Stomach smooth muscle (tissue), 2 donors: ENCODE data around the gene FAM89B.
"Not testable (repeated sequence)": the region's sequence is repeated elsewhere in the genome, so short reads cannot be mapped to it uniquely, and the experiment has no call there.

Experiments
- H3K27ac ChIP-seq: one replicate; pipeline ENCODE4 v1.7.0; 2013; ENCODE audit warnings: mild to moderate bottlenecking, low read length, inconsistent platforms
- H3K27me3 ChIP-seq, 2 donors: one replicate each; pipeline ENCODE4 v1.7.0; 2013; ENCODE audit warnings: low read length in 2 of 2; ENCODE audit not compliant: insufficient read depth in 2 of 2, control insufficient read depth in 1 of 2
- H3K36me3 ChIP-seq, 2 donors: one replicate each; pipeline ENCODE4 v1.7.0; 2013; ENCODE audit warnings: low read length in 2 of 2; ENCODE audit not compliant: control insufficient read depth in 2 of 2, insufficient read depth in 2 of 2
- H3K4me1 ChIP-seq: one replicate; pipeline ENCODE4 v1.7.0; 2013; ENCODE audit warnings: low read length; ENCODE audit not compliant: control insufficient read depth, insufficient read depth
- H3K4me3 ChIP-seq, 2 donors: one replicate each; pipeline ENCODE4 v1.7.0; 2013; ENCODE audit warnings: low read length in 2 of 2
- H3K9ac ChIP-seq, 2 donors: one replicate each; pipeline ENCODE4 v1.7.0; 2013; ENCODE audit warnings: low read length in 2 of 2, mild to moderate bottlenecking in 1 of 2
- H3K9me3 ChIP-seq, 2 donors: one replicate each; pipeline ENCODE4 v1.7.0; 2013; ENCODE audit warnings: low read length in 2 of 2; ENCODE audit not compliant: control insufficient read depth in 2 of 2
- donor health status: healthy.
- donor health status: Pancreatic carcinoma.

FAM89B gene

DNA sequence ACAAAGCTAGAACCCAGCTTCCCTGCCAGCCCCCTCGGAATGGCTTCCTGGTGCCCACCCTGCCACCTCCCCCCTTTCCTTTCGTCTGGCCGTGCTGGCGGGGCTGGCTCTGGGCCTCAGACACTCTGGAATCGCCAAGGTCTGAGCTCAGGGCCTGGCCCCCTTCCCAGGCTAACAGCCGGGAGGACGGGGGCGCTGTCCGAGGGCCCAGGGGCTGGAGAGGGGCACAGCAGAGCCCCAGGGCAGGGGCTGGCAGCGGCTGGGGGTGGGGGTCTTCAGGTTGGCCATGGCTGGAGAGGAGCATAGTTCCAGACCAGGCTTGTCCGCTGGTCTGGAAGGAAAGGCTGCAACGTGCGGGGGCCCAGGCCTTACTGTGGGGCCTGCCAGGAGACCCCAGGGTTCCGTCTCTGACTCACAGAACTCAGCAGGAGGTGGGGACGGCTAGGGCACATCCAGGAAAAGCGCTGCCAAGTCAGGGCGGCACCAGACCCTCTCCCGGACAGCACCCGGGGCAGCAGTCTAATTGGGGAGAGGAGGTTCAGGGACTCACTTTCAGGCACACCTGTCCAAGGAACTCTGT is 13.3 kb upstream of the FAM89B start:
- no peaks in the 10 kb centered on the region for H3K36me3 ChIP-seq
- peak overlapping the region; percentile 67 to 69 for H3K4me3 ChIP-seq
- no peaks in the 10 kb centered on the region for H3K27me3 ChIP-seq
- H3K9me3 ChIP-seq: no peaks in the 10 kb centered on the region
- H3K4me1 ChIP-seq: peaks cover 61% of the 10 kb centered on the region
- peak overlapping the region; percentile 88 for H3K9ac ChIP-seq
- H3K27ac ChIP-seq: peak overlapping the region; percentile 97

DNA sequence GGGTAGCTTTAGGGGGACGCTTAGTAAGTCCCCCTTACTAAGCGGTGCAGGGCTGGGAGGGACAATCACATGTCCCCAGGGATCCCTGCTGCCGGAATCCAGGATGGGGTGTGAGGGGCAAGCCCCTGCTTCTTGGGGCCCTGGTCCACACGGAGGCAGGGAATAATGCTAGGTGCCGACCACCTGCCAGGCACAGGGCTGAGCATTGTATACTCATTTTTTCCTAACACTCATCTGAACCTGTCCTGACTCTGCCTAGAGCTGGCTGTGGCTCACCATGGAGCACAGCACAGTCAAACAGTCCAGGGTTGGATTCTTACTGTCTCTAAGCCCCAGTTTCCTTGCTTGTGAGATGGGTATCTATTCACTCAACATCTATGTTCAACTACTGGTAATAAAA is 12.8 kb upstream of the FAM89B start:
- peak overlapping the region in 1 of 2 donors; percentile 15 for H3K4me3 ChIP-seq
- peak overlapping the region; percentile 21 to 88 for H3K9ac ChIP-seq
- no peaks in the 10 kb centered on the region for H3K9me3 ChIP-seq
- peak overlapping the region; percentile 97 for H3K27ac ChIP-seq
- peaks cover 58% of the 10 kb centered on the region for H3K4me1 ChIP-seq
- H3K27me3 ChIP-seq: no peaks in the 10 kb centered on the region
- H3K36me3 ChIP-seq: no peaks in the 10 kb centered on the region

DNA sequence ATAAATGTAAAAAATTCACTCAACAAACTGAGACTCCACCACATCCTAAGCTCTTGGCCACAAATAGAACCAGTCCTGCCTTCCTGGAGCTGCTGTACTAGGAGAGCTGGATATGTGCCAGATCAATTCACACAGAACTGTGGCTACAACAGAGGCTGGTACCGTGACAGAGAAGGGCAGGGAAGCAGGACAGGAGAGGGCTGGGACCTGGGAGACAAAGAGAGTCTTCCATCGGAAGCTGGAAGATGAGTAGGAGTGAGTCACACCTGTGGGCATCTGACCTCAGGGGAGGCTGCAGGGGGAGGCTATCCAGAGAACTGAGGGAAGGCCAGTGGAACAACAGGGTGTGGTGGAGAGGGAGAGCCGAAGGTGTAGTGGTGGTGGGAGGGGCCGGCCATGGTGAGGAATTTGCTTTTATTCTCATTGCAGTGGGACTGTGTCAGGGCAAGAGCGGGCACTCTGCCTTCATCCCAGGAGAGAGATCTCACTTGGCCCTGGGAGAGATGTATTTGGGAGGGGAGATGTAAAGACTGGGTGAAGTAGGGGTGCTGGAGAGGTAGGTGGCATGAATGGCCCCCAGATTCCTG is 12.3 kb upstream of the FAM89B start:
- peaks cover 53% of the 10 kb centered on the region for H3K4me1 ChIP-seq
- no peaks in the 10 kb centered on the region for H3K9me3 ChIP-seq
- no peaks in the 10 kb centered on the region for H3K36me3 ChIP-seq
- H3K9ac ChIP-seq: peak overlapping the region; percentile 12 to 42
- peak overlapping the region in 1 of 2 donors; percentile 8 for H3K4me3 ChIP-seq
- no peaks in the 10 kb centered on the region for H3K27me3 ChIP-seq
- peak overlapping the region; percentile 97 for H3K27ac ChIP-seq

DNA sequence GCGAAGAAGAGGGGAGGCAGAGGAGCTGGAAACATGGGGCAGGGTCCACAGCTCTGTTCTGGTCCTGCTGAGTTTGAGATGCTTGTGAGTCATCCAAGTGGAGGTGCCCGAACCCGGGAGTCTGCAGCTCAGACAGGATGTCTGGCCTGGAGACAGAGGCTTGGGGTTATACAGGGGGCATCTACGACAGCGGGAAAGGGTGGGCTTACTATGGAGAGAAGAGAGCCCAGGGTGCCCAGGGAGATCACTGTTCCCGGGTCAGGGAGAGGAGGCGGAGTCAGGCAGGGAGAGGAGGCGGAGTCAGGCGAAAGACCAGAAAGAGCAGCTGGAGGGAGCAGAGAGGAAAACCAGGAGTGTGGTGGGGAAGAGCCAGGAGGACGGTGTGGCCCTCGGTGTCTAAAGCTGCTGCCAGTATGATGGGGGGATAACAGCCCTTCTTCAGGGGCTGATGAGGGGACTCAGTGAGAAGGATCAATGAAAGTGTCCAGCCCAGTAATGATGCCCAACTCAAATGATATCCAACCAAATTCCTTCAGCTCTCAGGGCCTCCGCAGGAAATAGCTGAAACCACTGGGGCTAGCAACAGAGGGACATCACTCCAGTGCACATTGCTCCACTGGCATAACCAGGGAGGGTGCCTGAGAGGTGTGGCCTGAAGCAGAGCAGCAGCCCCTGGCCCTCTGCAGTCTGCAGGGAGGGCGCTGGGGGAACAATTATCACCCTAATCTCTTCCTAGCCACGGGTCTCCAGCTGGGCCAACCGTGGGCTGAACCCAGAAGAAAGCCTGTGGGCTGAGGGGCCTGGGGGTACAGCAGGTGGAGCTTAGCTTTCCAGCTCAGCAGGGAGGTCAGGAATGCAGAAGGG is 11.6 kb upstream of the FAM89B start:
- H3K4me1 ChIP-seq: peaks cover 46% of the 10 kb centered on the region
- H3K36me3 ChIP-seq: no peaks in the 10 kb centered on the region
- H3K27me3 ChIP-seq: no peaks in the 10 kb centered on the region
- H3K4me3 ChIP-seq: peak overlapping the region in 1 of 2 donors; percentile 8
- no peaks in the 10 kb centered on the region for H3K9me3 ChIP-seq
- peak overlapping the region; percentile 12 to 36 for H3K9ac ChIP-seq
- peak overlapping the region; percentile 97 for H3K27ac ChIP-seq

DNA sequence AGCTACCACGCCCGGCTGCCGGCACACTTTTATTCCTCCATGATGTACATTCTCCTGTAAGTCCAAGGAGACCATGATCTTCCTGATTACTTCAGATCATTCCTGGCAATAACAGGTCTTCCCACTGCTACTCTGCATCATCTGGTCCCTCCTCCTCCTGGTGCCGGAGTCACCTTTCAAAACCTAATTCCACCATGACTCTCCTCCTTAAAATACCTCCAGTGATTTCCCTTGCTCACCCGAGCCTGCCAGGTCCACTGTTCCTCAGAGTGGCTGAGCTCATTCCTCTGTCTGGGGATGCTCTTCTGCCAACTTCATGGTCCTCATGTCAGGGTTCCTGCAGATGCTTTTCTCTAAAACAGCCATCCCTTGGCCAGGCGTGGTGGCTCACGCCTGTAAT is 10.3 kb upstream of the FAM89B start:
- no peak overlapping the region for H3K27ac ChIP-seq
- no peaks in the 10 kb centered on the region for H3K27me3 ChIP-seq
- H3K4me1 ChIP-seq: peaks cover 36% of the 10 kb centered on the region
- H3K4me3 ChIP-seq: no peak overlapping the region
- H3K36me3 ChIP-seq: peaks cover 0 to 2% of the 10 kb centered on the region in 2 donors
- H3K9me3 ChIP-seq: no peaks in the 10 kb centered on the region
- no peak overlapping the region for H3K9ac ChIP-seq

DNA sequence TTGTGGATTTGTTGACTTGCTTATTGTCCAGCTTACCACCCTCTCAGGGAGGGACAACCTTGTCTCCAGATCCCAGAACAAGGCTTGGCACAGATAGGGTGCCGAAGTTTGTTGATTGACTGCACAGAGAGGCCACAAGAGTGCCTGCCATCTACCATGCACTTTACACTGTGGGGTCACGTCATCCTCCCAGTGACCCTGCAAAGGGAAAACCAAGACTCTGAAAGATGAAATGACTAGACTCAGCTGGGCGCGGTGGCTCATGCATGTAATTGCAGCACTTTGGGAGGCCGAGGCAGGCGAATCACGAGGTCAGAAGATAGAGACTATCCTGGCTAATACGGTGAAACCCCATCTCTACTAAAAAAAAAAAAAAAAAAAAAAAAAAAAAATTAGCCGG is 9.6 kb upstream of the FAM89B start:
- H3K9me3 ChIP-seq: no peaks in the 10 kb centered on the region
- H3K27me3 ChIP-seq: no peaks in the 10 kb centered on the region
- H3K4me3 ChIP-seq: no peak overlapping the region
- H3K4me1 ChIP-seq: peaks cover 33% of the 10 kb centered on the region
- peaks cover 0 to 2% of the 10 kb centered on the region in 2 donors for H3K36me3 ChIP-seq
- H3K27ac ChIP-seq: peak overlapping the region; percentile 31
- H3K9ac ChIP-seq: peak overlapping the region in 1 of 2 donors; percentile 13

DNA sequence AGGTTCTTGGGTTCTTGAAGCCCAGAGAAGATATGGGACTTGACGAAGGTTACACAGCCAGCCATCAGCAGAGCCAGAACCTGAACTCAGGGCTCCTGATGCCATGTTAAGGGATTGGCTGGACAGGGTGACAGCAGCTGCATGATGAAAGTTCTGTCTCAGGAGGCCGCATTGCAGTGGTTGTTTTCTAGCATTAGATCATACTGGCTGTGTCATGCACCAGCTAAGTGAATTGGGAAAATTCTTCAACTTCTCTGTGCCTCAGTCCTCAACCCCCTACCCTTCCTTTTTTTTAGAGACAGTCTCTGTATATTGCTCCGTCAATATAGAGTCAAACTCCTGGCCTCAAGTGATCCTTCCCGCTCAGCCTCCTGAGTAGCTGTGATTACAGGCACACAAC is 8.7 kb upstream of the FAM89B start:
- H3K9ac ChIP-seq: peak overlapping the region in 1 of 2 donors; percentile 29
- peaks cover 40% of the 10 kb centered on the region for H3K4me1 ChIP-seq
- H3K36me3 ChIP-seq: peaks cover 1 to 7% of the 10 kb centered on the region in 2 donors
- H3K27ac ChIP-seq: peak overlapping the region; percentile 31
- H3K9me3 ChIP-seq: no peaks in the 10 kb centered on the region
- no peaks in the 10 kb centered on the region for H3K27me3 ChIP-seq
- no peak overlapping the region for H3K4me3 ChIP-seq

DNA sequence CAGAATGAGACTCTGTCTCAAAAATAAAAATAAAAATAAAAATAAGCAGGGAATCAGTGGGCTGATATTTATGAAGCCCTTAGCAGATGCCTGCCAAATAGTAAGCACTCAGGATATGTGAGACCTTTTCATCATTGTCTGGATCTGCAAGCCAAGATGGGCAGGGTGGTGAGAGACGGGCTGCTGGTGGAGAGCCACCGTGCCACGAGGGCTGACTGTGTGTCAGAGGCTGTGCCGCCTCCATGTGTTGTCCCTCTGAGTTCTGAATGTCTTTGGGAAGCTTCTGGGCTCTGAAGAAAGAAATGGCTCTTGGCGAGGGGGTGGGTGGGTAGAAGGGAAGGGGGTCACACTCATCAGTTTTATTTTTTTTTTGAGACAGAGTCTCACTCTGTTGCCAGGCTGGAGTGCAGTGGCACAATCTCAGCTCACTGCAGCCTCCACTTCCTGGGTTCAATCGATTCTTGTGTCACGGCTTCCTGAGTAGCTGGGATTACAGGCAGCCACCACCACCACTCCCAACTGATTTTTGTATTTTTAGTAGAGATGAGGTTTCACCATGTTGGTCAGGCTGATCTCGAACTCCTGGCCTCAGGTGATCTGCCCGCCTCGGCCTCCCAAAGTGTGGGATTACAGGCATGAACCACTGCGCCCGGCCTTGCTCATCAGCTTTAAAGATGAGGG is 7.3 kb upstream of the FAM89B start:
- not testable (repeated sequence) for H3K9me3 ChIP-seq, H3K9ac ChIP-seq, H3K36me3 ChIP-seq, H3K27me3 ChIP-seq, H3K4me3 ChIP-seq
- Histone ChIP-seq H3K27ac (peak overlapping the region; percentile 41), H3K4me1 (peaks cover 39% of the 10 kb centered on the region)

DNA sequence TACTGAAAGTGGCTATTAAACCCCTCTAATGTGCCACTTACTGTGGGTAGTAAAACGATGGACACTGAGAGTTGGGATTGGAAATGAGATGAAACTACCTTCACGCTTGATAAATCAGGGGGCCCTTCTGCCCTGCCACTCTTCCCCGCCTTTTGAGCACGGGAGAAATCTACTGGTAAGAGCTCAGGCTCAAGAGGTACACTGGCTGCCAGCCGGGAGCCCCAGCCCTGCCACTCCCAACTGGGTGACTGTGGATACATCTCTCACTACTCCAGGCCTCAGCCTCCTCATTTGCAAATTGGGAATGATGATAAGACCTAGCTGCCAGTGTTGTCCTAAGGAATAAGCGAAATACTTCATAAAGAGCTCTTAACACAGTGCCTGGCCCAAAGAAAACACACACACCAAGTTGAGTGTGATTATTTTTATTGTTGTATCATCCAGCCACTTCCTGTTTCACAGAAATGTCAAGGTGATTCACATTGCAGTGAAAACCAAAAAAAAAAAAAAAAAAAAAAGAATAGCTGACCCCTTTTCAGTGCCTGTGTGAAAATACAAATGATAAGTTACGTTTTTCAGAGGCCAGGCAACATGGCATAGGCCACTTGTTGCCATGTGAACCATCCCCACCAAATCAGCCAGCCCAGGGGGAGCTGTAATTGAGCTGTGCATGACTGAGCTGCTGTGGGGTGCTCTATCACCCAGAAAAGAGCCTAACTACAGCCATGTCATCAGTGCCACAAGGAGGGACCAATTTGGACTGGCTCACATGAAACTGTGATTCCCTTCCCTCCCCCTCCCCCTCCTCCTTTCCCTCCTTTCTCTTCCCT is 6.5 kb upstream of the FAM89B start:
- H3K27ac ChIP-seq: peak overlapping the region; percentile 41
- H3K4me1 ChIP-seq: peaks cover 36% of the 10 kb centered on the region
- H3K36me3 ChIP-seq: peaks cover 3 to 7% of the 10 kb centered on the region in 2 donors
- H3K4me3 ChIP-seq: no peak overlapping the region
- H3K9ac ChIP-seq: no peak overlapping the region
- H3K27me3 ChIP-seq: no peaks in the 10 kb centered on the region
- no peaks in the 10 kb centered on the region for H3K9me3 ChIP-seq
